ENCODE data around the gene ALG2. TPM values are rescaled to one million over a fixed set of nuclear protein-coding genes. Genes with fewer than 3 reads are reported as not detected.

The ALG2 gene
- total RNA-seq, 2 experiments from 2014 or later: 26.5 to 35.2 TPM

GRCh38 chr9:99253772-99254431 is 32.2 kb upstream of the ALG2 start:
- POLR2A ChIA-PET: interaction anchor here (0.8 to 1.2 kb wide), 3 partner anchors 8 to 33 kb away, joined by 3 to 4 read pairs (median 3); partner anchors contain the start of gene ALG2
- intact Hi-C loops (cut with micrococcal nuclease; ENCODE audit: unreplicated experiment): no loop called here
- Histone ChIP-seq H3K4me2 (ENCODE audit: low read length) (peak overlapping the region; percentile 48), H3K27ac (ENCODE audit: low read depth, low read length, poor library complexity, severe bottlenecking) (peak overlapping the region; percentile 5), H3K4me1 (ENCODE audit: insufficient read depth, low read length, poor library complexity, severe bottlenecking) (peaks cover 17% of the 10 kb centered on the region), H3K9me3 (ENCODE audit: low read length) (no peaks in the 10 kb centered on the region), H3K9me2 (ENCODE audit: insufficient read depth, low read length) (no peaks in the 10 kb centered on the region), H3K36me3 (ENCODE audit: insufficient read depth, low read length) (no peaks in the 10 kb centered on the region), H3K4me3 (ENCODE audit: low read depth, low read length, poor library complexity, severe bottlenecking) (no peak overlapping the region), H2AFZ (ENCODE audit: low read length) (peak overlapping the region; percentile 86), H3K79me2 (ENCODE audit: insufficient read depth, low read depth, low read length) (no peaks in the 10 kb centered on the region), H4K20me1 (ENCODE audit: insufficient read depth, low read length) (no peaks in the 10 kb centered on the region)
- CTCF ChIA-PET (ENCODE audit: unreplicated experiment): no interaction called here
- BruUV-seq (replicated peaks): no TSS peak
- TF ChIP-seq, protein P1, sequence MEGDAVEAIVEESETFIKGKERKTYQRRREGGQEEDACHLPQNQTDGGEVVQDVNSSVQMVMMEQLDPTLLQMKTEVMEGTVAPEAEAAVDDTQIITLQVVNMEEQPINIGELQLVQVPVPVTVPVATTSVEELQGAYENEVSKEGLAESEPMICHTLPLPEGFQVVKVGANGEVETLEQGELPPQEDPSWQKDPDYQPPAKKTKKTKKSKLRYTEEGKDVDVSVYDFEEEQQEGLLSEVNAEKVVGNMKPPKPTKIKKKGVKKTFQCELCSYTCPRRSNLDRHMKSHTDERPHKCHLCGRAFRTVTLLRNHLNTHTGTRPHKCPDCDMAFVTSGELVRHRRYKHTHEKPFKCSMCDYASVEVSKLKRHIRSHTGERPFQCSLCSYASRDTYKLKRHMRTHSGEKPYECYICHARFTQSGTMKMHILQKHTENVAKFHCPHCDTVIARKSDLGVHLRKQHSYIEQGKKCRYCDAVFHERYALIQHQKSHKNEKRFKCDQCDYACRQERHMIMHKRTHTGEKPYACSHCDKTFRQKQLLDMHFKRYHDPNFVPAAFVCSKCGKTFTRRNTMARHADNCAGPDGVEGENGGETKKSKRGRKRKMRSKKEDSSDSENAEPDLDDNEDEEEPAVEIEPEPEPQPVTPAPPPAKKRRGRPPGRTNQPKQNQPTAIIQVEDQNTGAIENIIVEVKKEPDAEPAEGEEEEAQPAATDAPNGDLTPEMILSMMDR (conservative IDR thresholded peaks at IDR 0.05; ENCODE audit: low read length): no peak
- no peak for TF ChIP-seq EZH2phosphoT487 (IDR thresholded peaks at IDR 0.05; ENCODE audit: borderline replicate concordance, low read depth, low read length)
- DNase-seq (ENCODE audit: low spot score): peak; percentile 51

- TF ChIP-seq, protein P1 (conservative IDR thresholded peaks at IDR 0.05; ENCODE audit: low read length): no peak
- TF ChIP-seq EZH2phosphoT487 (IDR thresholded peaks at IDR 0.05; ENCODE audit: borderline replicate concordance, low read depth, low read length): no peak
- H3K4me1 ChIP-seq (ENCODE audit: insufficient read depth, low read length, poor library complexity, severe bottlenecking): peaks cover 14% of the 10 kb centered on the region
- H3K9me3 ChIP-seq (ENCODE audit: low read length): no peaks in the 10 kb centered on the region
- H4K20me1 ChIP-seq (ENCODE audit: insufficient read depth, low read length): no peaks in the 10 kb centered on the region
- no TSS peak for BruUV-seq (replicated peaks)
- peak overlapping the region; percentile 48; the same call in 1 of the 2 replicates for H3K4me2 ChIP-seq (ENCODE audit: low read length)
- no peak overlapping the region for H3K4me3 ChIP-seq (ENCODE audit: low read depth, low read length, poor library complexity, severe bottlenecking)
- ChIA-PET POLR2A (interaction anchor here (0.6 kb wide), 1 partner anchor 261 kb away, joined by 7 read pairs; no protein-coding TSS in a partner anchor), CTCF (ENCODE audit: unreplicated experiment) (no interaction called here)
- intact Hi-C loops (cut with micrococcal nuclease; ENCODE audit: unreplicated experiment): no loop called here
- H3K27ac ChIP-seq (ENCODE audit: low read depth, low read length, poor library complexity, severe bottlenecking): no peak overlapping the region
- DNase-seq (ENCODE audit: low spot score): no peak
- peak overlapping the region; percentile 86 for H2AFZ ChIP-seq (ENCODE audit: low read length)
- H3K79me2 ChIP-seq (ENCODE audit: insufficient read depth, low read depth, low read length): no peaks in the 10 kb centered on the region
- H3K9me2 ChIP-seq (ENCODE audit: insufficient read depth, low read length): no peaks in the 10 kb centered on the region
- no peaks in the 10 kb centered on the region for H3K36me3 ChIP-seq (ENCODE audit: insufficient read depth, low read length)
These were observed 31.4 kb upstream of the ALG2 start for GRCh38 chr9:99253134-99253533.

DNA sequence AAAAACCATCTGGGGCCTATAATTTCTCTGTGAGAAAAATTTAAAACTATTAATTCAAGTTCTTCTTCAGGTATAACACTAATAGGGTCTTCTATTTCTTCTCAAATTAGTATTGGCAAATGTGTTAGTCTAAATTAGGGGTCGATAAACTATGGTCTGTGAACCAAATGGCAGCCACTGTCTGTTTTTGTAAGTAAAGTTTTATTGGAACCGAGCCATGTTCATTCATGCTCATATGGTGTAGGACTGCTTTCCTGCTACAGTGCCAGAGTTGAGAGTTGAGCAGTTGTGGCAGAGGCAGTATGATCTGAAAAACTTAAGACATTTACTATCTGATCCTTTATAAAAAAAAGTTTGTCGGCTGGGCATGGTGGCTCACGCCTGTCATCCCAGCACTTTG is 29.4 kb upstream of the ALG2 start:
- no peak overlapping the region for H3K27ac ChIP-seq (ENCODE audit: low read depth, low read length, poor library complexity, severe bottlenecking)
- ChIA-PET POLR2A (interaction anchor here (1.0 kb wide), 1 partner anchor 75 kb away, joined by 3 read pairs; no protein-coding TSS in a partner anchor), CTCF (ENCODE audit: unreplicated experiment) (no interaction called here)
- no peak overlapping the region for H2AFZ ChIP-seq (ENCODE audit: low read length)
- no TSS peak for BruUV-seq (replicated peaks)
- H3K4me3 ChIP-seq (ENCODE audit: low read depth, low read length, poor library complexity, severe bottlenecking): no peak overlapping the region
- no peaks in the 10 kb centered on the region for H3K36me3 ChIP-seq (ENCODE audit: insufficient read depth, low read length)
- H3K9me3 ChIP-seq (ENCODE audit: low read length): no peaks in the 10 kb centered on the region
- no peak for TF ChIP-seq EZH2phosphoT487 (IDR thresholded peaks at IDR 0.05; ENCODE audit: borderline replicate concordance, low read depth, low read length)
- TF ChIP-seq, protein P1 (conservative IDR thresholded peaks at IDR 0.05; ENCODE audit: low read length): no peak
- intact Hi-C loops (cut with micrococcal nuclease; ENCODE audit: unreplicated experiment): no loop called here
- H3K4me2 ChIP-seq (ENCODE audit: low read length): no peak overlapping the region
- no peaks in the 10 kb centered on the region for H3K9me2 ChIP-seq (ENCODE audit: insufficient read depth, low read length)
- no peaks in the 10 kb centered on the region for H3K79me2 ChIP-seq (ENCODE audit: insufficient read depth, low read depth, low read length)
- H3K4me1 ChIP-seq (ENCODE audit: insufficient read depth, low read length, poor library complexity, severe bottlenecking): peaks cover 18% of the 10 kb centered on the region
- DNase-seq (ENCODE audit: low spot score): no peak
- H4K20me1 ChIP-seq (ENCODE audit: insufficient read depth, low read length): no peaks in the 10 kb centered on the region
